WTC11 (cell line): ENCODE results near the gene GAREM2. TPM values are rescaled to one million over a fixed set of nuclear protein-coding genes. Genes with fewer than 3 reads are reported as not detected.

Experiments used
- ATF6 ChIP-seq: sonication (generic); formaldehyde crosslinking; IDR thresholded peaks from 2 replicates; pipeline ENCODE4 v1.8.1; 2023; ENCODE audit warnings: mild to moderate bottlenecking, missing genetic modification reagents
- CREB1 ChIP-seq: sonication (generic); formaldehyde crosslinking; IDR thresholded peaks from 2 replicates; pipeline ENCODE4 v1.8.0; 2023; ENCODE audit warnings: mild to moderate bottlenecking, missing genetic modification reagents
- CREM ChIP-seq: sonication (generic); formaldehyde crosslinking; IDR thresholded peaks from 2 replicates; pipeline ENCODE4 v1.8.1; 2022; ENCODE audit warnings: mild to moderate bottlenecking, missing genetic modification reagents, moderate library complexity
- CTCF ChIP-seq: fragments of 200-600 bp; IDR thresholded peaks from 2 replicates; pipeline ENCODE4 v1.8.0; 2022; ENCODE audit warnings: antibody characterized with exemption
- E2F4 ChIP-seq: sonication (generic); formaldehyde crosslinking; IDR thresholded peaks from 2 replicates; pipeline ENCODE4 v1.8.1; 2022; ENCODE audit warnings: low read depth, mild to moderate bottlenecking, moderate library complexity, missing genetic modification reagents, borderline replicate concordance
- E2F5 ChIP-seq: sonication (generic); formaldehyde crosslinking; IDR thresholded peaks from 2 replicates; pipeline ENCODE4 v1.8.1; 2022; ENCODE audit warnings: mild to moderate bottlenecking, moderate library complexity, missing genetic modification reagents
- ERG ChIP-seq: fragments of 250-450 bp; sonication (Bioruptor Pico); IDR thresholded peaks from 2 replicates; pipeline ENCODE4 v1.8.0; 2021; ENCODE audit warnings: mild to moderate bottlenecking
- ETV6 ChIP-seq: sonication (generic); formaldehyde crosslinking; IDR thresholded peaks from 2 replicates; pipeline ENCODE4 v1.8.1; 2022; ENCODE audit warnings: mild to moderate bottlenecking, missing genetic modification reagents
- FOXK1 ChIP-seq: sonication (generic); formaldehyde crosslinking; IDR thresholded peaks from 2 replicates; pipeline ENCODE4 v1.8.0; 2022; ENCODE audit warnings: mild to moderate bottlenecking, moderate library complexity, missing genetic modification reagents
- FOXP4 ChIP-seq: sonication (generic); formaldehyde crosslinking; IDR thresholded peaks from 2 replicates; pipeline ENCODE4 v1.8.0; 2022; ENCODE audit warnings: mild to moderate bottlenecking, missing genetic modification reagents
- IRF1 ChIP-seq: sonication (generic); formaldehyde crosslinking; IDR thresholded peaks from 2 replicates; pipeline ENCODE4 v1.8.0; 2023; ENCODE audit warnings: missing genetic modification reagents
- JAZF1 ChIP-seq: fragments of 250-450 bp; sonication (Bioruptor Pico); IDR thresholded peaks from 2 replicates; pipeline ENCODE4 v1.9.0; 2021; ENCODE audit warnings: moderate library complexity, mild to moderate bottlenecking, inconsistent platforms
- JUN ChIP-seq: sonication (generic); formaldehyde crosslinking; IDR thresholded peaks from 2 replicates; pipeline ENCODE4 v1.8.0; 2023; ENCODE audit warnings: mild to moderate bottlenecking, missing genetic modification reagents
- MAX ChIP-seq: sonication (generic); formaldehyde crosslinking; IDR thresholded peaks from 2 replicates; pipeline ENCODE4 v1.8.0; 2022; ENCODE audit warnings: mild to moderate bottlenecking, missing genetic modification reagents
- NR3C1 ChIP-seq: sonication (generic); formaldehyde crosslinking; conservative IDR thresholded peaks from 2 replicates; pipeline ENCODE4 v1.8.1; 2023; ENCODE audit warnings: low read depth, mild to moderate bottlenecking, missing genetic modification reagents
- SMAD3 ChIP-seq: sonication (generic); formaldehyde crosslinking; IDR thresholded peaks from 2 replicates; pipeline ENCODE4 v1.8.0; 2022; ENCODE audit warnings: missing genetic modification reagents, mild to moderate bottlenecking, borderline replicate concordance
- TCF7 ChIP-seq: sonication (generic); formaldehyde crosslinking; IDR thresholded peaks from 2 replicates; pipeline ENCODE4 v1.8.0; 2022; ENCODE audit warnings: mild to moderate bottlenecking, low read depth, missing genetic modification reagents, moderate library complexity
- TEAD1 ChIP-seq: sonication (generic); formaldehyde crosslinking; IDR thresholded peaks from 2 replicates; pipeline ENCODE4 v1.8.0; 2022; ENCODE audit warnings: mild to moderate bottlenecking, missing genetic modification reagents
- TEAD4 ChIP-seq: sonication (generic); formaldehyde crosslinking; IDR thresholded peaks from 2 replicates; pipeline ENCODE4 v1.8.0; 2022; ENCODE audit warnings: mild to moderate bottlenecking, missing genetic modification reagents
- TP53 ChIP-seq: sonication (generic); formaldehyde crosslinking; IDR thresholded peaks from 2 replicates; pipeline ENCODE4 v1.8.1; 2023; ENCODE audit warnings: mild to moderate bottlenecking, missing genetic modification reagents
- USF1 ChIP-seq: sonication (generic); formaldehyde crosslinking; IDR thresholded peaks from 2 replicates; pipeline ENCODE4 v1.8.0; 2022; ENCODE audit warnings: mild to moderate bottlenecking, missing genetic modification reagents
- ZBTB21 ChIP-seq: sonication (generic); formaldehyde crosslinking; IDR thresholded peaks from 2 replicates; pipeline ENCODE4 v1.8.1; 2023; ENCODE audit warnings: mild to moderate bottlenecking, missing genetic modification reagents, borderline replicate concordance
- ZNF138 ChIP-seq: sonication (generic); formaldehyde crosslinking; conservative IDR thresholded peaks from 2 replicates; pipeline ENCODE4 v1.8.1; 2022; ENCODE audit warnings: mild to moderate bottlenecking, moderate library complexity, missing genetic modification reagents
- ZNF219 ChIP-seq: sonication (generic); formaldehyde crosslinking; IDR thresholded peaks from 2 replicates; pipeline ENCODE4 v1.8.0; 2023; ENCODE audit warnings: missing genetic modification reagents, mild to moderate bottlenecking, borderline replicate concordance
- ZNF232 ChIP-seq: sonication (generic); formaldehyde crosslinking; IDR thresholded peaks from 2 replicates; pipeline ENCODE4 v1.8.0; 2022; ENCODE audit warnings: mild to moderate bottlenecking, missing genetic modification reagents
- ZNF416 ChIP-seq: fragments of 250-450 bp; sonication (Bioruptor Pico); IDR thresholded peaks from 2 replicates; pipeline ENCODE4 v1.9.0; 2021; ENCODE audit warnings: mild to moderate bottlenecking, inconsistent platforms
- ZNF671 ChIP-seq: fragments of 250-450 bp; sonication (Bioruptor Pico); IDR thresholded peaks from 2 replicates; pipeline ENCODE4 v1.8.0; 2021; ENCODE audit warnings: mild to moderate bottlenecking
- total RNA-seq: library from RNA; stranded (reverse); gene quantifications from 3 replicates; pipeline ENCODE4 v1.2.3, GENCODE V29; 2021

Gene GAREM2
- total RNA-seq, 1 experiment from 2014 or later = 17.4 TPM

GRCh38 chr2:26184555-26185303 lies 11.8 kb downstream of the GAREM2 start (continued):
- TF ChIP-seq ATF6 (CRISPR knock-in tag) (no peak), NR3C1 (CRISPR knock-in tag) (0 out of 2 replicates have a peak, but pooled peaks have one; percentile 49), JAZF1 (no peak), ZNF671 (CRISPR knock-in tag) (no peak), MAX (CRISPR knock-in tag) (peak; percentile 90), FOXP4 (CRISPR knock-in tag) (peak; percentile 93), JUN (CRISPR knock-in tag) (peak; percentile 92; the same call in 1 of the 2 replicates), ZBTB21 (CRISPR knock-in tag) (0 out of 2 replicates have a peak, but pooled peaks have one; percentile 81), CTCF (peak; percentile 56; the same call in 1 of the 2 replicates), CREM (CRISPR knock-in tag) (peak; percentile 58; the same call in 1 of the 2 replicates), TEAD4 (CRISPR knock-in tag) (0 out of 2 replicates have a peak, but pooled peaks have one; percentile 54), IRF1 (CRISPR knock-in tag) (peak; percentile 90), TCF7 (peak; percentile 88), ZNF232 (CRISPR knock-in tag) (no peak), TEAD1 (CRISPR knock-in tag) (peak; percentile 92), CREB1 (CRISPR knock-in tag) (no peak), SMAD3 (CRISPR knock-in tag) (peak; percentile 25; the same call in 1 of the 2 replicates), ETV6 (CRISPR knock-in tag) (peak; percentile 89), USF1 (CRISPR knock-in tag) (peak; percentile 35; the same call in 1 of the 2 replicates), E2F4 (CRISPR knock-in tag) (peak; percentile 91), E2F5 (peak; percentile 77; the same call in 1 of the 2 replicates), TP53 (0 out of 2 replicates have a peak, but pooled peaks have one; percentile 60), ERG (CRISPR knock-in tag) (no peak), ZNF219 (CRISPR knock-in tag) (0 out of 2 replicates have a peak, but pooled peaks have one; percentile 77), FOXK1 (peak; percentile 84), ZNF138 (CRISPR knock-in tag) (peak; percentile 94), ZNF416 (CRISPR knock-in tag) (0 out of 2 replicates have a peak, but pooled peaks have one; percentile 37)
